ENCODE data around the gene POLG2.

- TF ChIP-seq POLR2A (IDR thresholded peaks at IDR 0.05), result no peak
- no peak for TF ChIP-seq CTCF (IDR thresholded peaks at IDR 0.05)
Measured at GRCh38 chr17:64519601-64520000, 22.7 kb upstream of the POLG2 start.

Measured in testis (tissue), 2 donors.